Measurements from ENCODE around the gene ZNF423. TPM values are rescaled to one million over a fixed set of nuclear protein-coding genes. Genes with fewer than 3 reads are reported as not detected.

ZNF423 gene
- total RNA-seq, 1 donor from 2014 or later: not detected

GRCh38 chr16:49674990-49675389 is 180.9 kb downstream of the ZNF423 start:
- no peak for TF ChIP-seq CTCF (IDR thresholded peaks at IDR 0.05)
- no peaks in the 10 kb centered on the region for H3K9me3 Mint-ChIP-seq
- H3K4me3 Mint-ChIP-seq: no peak overlapping the region
- DNase-seq (no peak), ATAC-seq (ENCODE audit: low read depth) (no peak)
- ChIA-PET CTCF (no interaction called here), POLR2A (no interaction called here)
- no peaks in the 10 kb centered on the region for H3K4me1 Mint-ChIP-seq
- no peaks in the 10 kb centered on the region for H3K27me3 Mint-ChIP-seq
- H3K27ac Mint-ChIP-seq: no peak overlapping the region
- intact Hi-C loops (cut with micrococcal nuclease): no loop called here
- no peaks in the 10 kb centered on the region for H3K36me3 Mint-ChIP-seq (ENCODE audit: low read depth)

GRCh38 chr16:49674351-49674851 is 181.5 kb downstream of the ZNF423 start:
- CTCF ChIA-PET: no interaction called here
- intact Hi-C loops (cut with micrococcal nuclease): no loop called here
- Mint-ChIP-seq H3K27me3 (peaks cover 2% of the 10 kb centered on the region), H3K4me1 (no peaks in the 10 kb centered on the region), H3K4me3 (no peak overlapping the region), H3K36me3 (ENCODE audit: low read depth) (no peaks in the 10 kb centered on the region), H3K27ac (no peak overlapping the region), H3K9me3 (no peaks in the 10 kb centered on the region)
- POLR2A ChIA-PET: no interaction called here
- DNase-seq (no peak), ATAC-seq (ENCODE audit: low read depth) (no peak)
- TF ChIP-seq CTCF (IDR thresholded peaks at IDR 0.05): no peak

GRCh38 chr16:49673442-49673841 is 182.5 kb downstream of the ZNF423 start:
- TF ChIP-seq CTCF (IDR thresholded peaks at IDR 0.05): no peak
- ATAC-seq (ENCODE audit: low read depth) (no peak), DNase-seq (no peak)
- Mint-ChIP-seq H3K9me3 (no peaks in the 10 kb centered on the region), H3K4me3 (no peak overlapping the region), H3K4me1 (no peaks in the 10 kb centered on the region), H3K27me3 (peaks cover 2% of the 10 kb centered on the region), H3K36me3 (ENCODE audit: low read depth) (no peaks in the 10 kb centered on the region), H3K27ac (no peak overlapping the region)
- intact Hi-C loops (cut with micrococcal nuclease): no loop called here
- ChIA-PET CTCF (no interaction called here), POLR2A (no interaction called here)

GRCh38 chr16:49672753-49673152 is 183.2 kb downstream of the ZNF423 start:
- POLR2A ChIA-PET: no interaction called here
- Mint-ChIP-seq H3K9me3 (no peaks in the 10 kb centered on the region), H3K27me3 (peaks cover 2% of the 10 kb centered on the region), H3K4me3 (no peak overlapping the region), H3K36me3 (ENCODE audit: low read depth) (no peaks in the 10 kb centered on the region), H3K27ac (no peak overlapping the region), H3K4me1 (no peaks in the 10 kb centered on the region)
- intact Hi-C loops (cut with micrococcal nuclease): no loop called here
- no peak for TF ChIP-seq CTCF (IDR thresholded peaks at IDR 0.05)
- DNase-seq: no peak
- CTCF ChIA-PET: no interaction called here
- ATAC-seq (ENCODE audit: low read depth): no peak

- CTCF ChIA-PET: no interaction called here
- ATAC-seq (ENCODE audit: low read depth) (no peak), DNase-seq (no peak)
- POLR2A ChIA-PET: no interaction called here
- H3K4me3 Mint-ChIP-seq: no peak overlapping the region
- intact Hi-C loops (cut with micrococcal nuclease): no loop called here
- H3K27ac Mint-ChIP-seq: no peak overlapping the region
- no peak for TF ChIP-seq CTCF (IDR thresholded peaks at IDR 0.05)
- no peaks in the 10 kb centered on the region for H3K4me1 Mint-ChIP-seq
- no peaks in the 10 kb centered on the region for H3K36me3 Mint-ChIP-seq (ENCODE audit: low read depth)
- H3K9me3 Mint-ChIP-seq: no peaks in the 10 kb centered on the region
- H3K27me3 Mint-ChIP-seq: peaks cover 2% of the 10 kb centered on the region
These were observed 184.6 kb downstream of the ZNF423 start for GRCh38 chr16:49671333-49671732.

Measured in activated B cell treated with CpG ODN at 0.5 μM for 24 hours (primary cell).